Activated CD4-positive, alpha-beta memory T cell treated with anti-CD3 and anti-CD28 coated beads, Interleukin-2, amount 10 ng/mL, durations not matched to agents 7 days and 5 days (primary cell): Measurements from ENCODE around the gene STAT4. TPM values are rescaled to one million over a fixed set of nuclear protein-coding genes. Genes with fewer than 3 reads are reported as not detected.

Experiments
- CTCF ChIA-PET: fragments of 350-600 bp; sonication (Branson Sonifier 250); formaldehyde crosslinking; loops from one replicate; lab custom pipeline; 2021; ENCODE audit warnings: antibody characterized with exemption, inconsistent platforms; lab: Charles Lee
- POLR2A ChIA-PET: fragments of 350-600 bp; sonication (Branson Sonifier 250); formaldehyde crosslinking; loops from one replicate; lab custom pipeline; 2021; ENCODE audit warnings: antibody characterized with exemption; lab: Charles Lee
- DNase-seq: peaks from one replicate; pipeline ENCODE4 v3.0.0-alpha.2; 2020
- H3K27ac Mint-ChIP-seq: one replicate; pipeline ENCODE4 v1.8.0; 2021; ENCODE audit warnings: mild to moderate bottlenecking, mixed read lengths
- H3K27me3 Mint-ChIP-seq: one replicate; pipeline ENCODE4 v1.8.0; 2021; ENCODE audit warnings: mixed read lengths
- H3K36me3 Mint-ChIP-seq: one replicate; pipeline ENCODE4 v1.8.0; 2021; ENCODE audit warnings: low read depth, mixed read lengths
- H3K4me1 Mint-ChIP-seq: one replicate; pipeline ENCODE4 v1.8.0; 2021; ENCODE audit warnings: mixed read lengths
- H3K4me3 Mint-ChIP-seq: one replicate; pipeline ENCODE4 v1.8.0; 2021; ENCODE audit warnings: mild to moderate bottlenecking, mixed read lengths
- H3K9me3 Mint-ChIP-seq: one replicate; pipeline ENCODE4 v1.8.0; 2021; ENCODE audit warnings: mixed read lengths
- total RNA-seq, 2 experiments: library from RNA; stranded (reverse); gene quantifications; one replicate each; pipeline ENCODE4 v1.2.3, GENCODE V29; 2021

The STAT4 gene
- total RNA-seq, result 100 to 1,000 TPM; 122 to 124 TPM

GRCh38 chr2:191150600-191151330 lies at the start of gene STAT4:
Gene STAT4 (minus strand): TSS chr2:191150994. CDS start chr2:191148203, 2,791 bp downstream.
- ChIA-PET POLR2A (interaction anchor here (0.6 to 5.6 kb wide), 27 partner anchors 12 to 526 kb away, joined by 3 to 165 read pairs (median 6); partner anchors contain the start of genes GLS, NABP1 and STAT1), CTCF (interaction anchor here (0.7 to 16.9 kb wide), 11 partner anchors 12 to 114 kb away, joined by 3 to 512 read pairs (median 4); no protein-coding TSS in a partner anchor)
- Mint-ChIP-seq H3K9me3 (no peaks in the 10 kb centered on the region), H3K27me3 (no peaks in the 10 kb centered on the region), H3K4me3 (peak within 1 kb of the TSS; percentile 94), H3K4me1 (peaks cover 75% of the 10 kb centered on the region), H3K36me3 (peaks cover 35% of the 10 kb centered on the region), H3K27ac (peak within 1 kb of the TSS; percentile 97)
- peak; percentile 84 for DNase-seq

GRCh38 chr2:191199929-191200512 lies 49.2 kb upstream of the STAT4 start:
- no peak for DNase-seq
- Mint-ChIP-seq H3K27ac (no peak overlapping the region), H3K27me3 (no peaks in the 10 kb centered on the region), H3K4me3 (no peak overlapping the region), H3K36me3 (peaks cover 19% of the 10 kb centered on the region), H3K4me1 (peaks cover 35% of the 10 kb centered on the region), H3K9me3 (peaks cover 2% of the 10 kb centered on the region)
- POLR2A ChIA-PET, result no interaction called here
- CTCF ChIA-PET, result no interaction called here

- Mint-ChIP-seq H3K27me3 (no peaks in the 10 kb centered on the region), H3K4me1 (peaks cover 41% of the 10 kb centered on the region), H3K9me3 (peaks cover 2% of the 10 kb centered on the region), H3K36me3 (peaks cover 21% of the 10 kb centered on the region), H3K4me3 (no peak overlapping the region), H3K27ac (no peak overlapping the region)
- CTCF ChIA-PET, result no interaction called here
- POLR2A ChIA-PET, result no interaction called here
- no peak for DNase-seq
Measured at GRCh38 chr2:191198271-191198670, 47.5 kb upstream of the STAT4 start.

GRCh38 chr2:191197096-191197495 lies 46.3 kb upstream of the STAT4 start:
- no peaks in the 10 kb centered on the region for H3K27me3 Mint-ChIP-seq
- peaks cover 36% of the 10 kb centered on the region for H3K4me1 Mint-ChIP-seq
- peaks cover 4% of the 10 kb centered on the region for H3K9me3 Mint-ChIP-seq
- no peak overlapping the region for H3K27ac Mint-ChIP-seq
- ChIA-PET CTCF (interaction anchor here (0.8 kb wide), 1 partner anchor 31 kb away, joined by 3 read pairs; no protein-coding TSS in a partner anchor), POLR2A (no interaction called here)
- no peak for DNase-seq
- H3K4me3 Mint-ChIP-seq, result no peak overlapping the region
- peaks cover 28% of the 10 kb centered on the region for H3K36me3 Mint-ChIP-seq

- no peak overlapping the region for H3K4me3 Mint-ChIP-seq
- H3K9me3 Mint-ChIP-seq, result peaks cover 20% of the 10 kb centered on the region
- no peak for DNase-seq
- no peaks in the 10 kb centered on the region for H3K27me3 Mint-ChIP-seq
- H3K27ac Mint-ChIP-seq, result peak overlapping the region; percentile 88
- ChIA-PET CTCF (interaction anchor here (1.4 to 1.8 kb wide), 4 partner anchors 10 to 143 kb away, joined by 3 to 7 read pairs (median 4); no protein-coding TSS in a partner anchor), POLR2A (interaction anchor here (1.2 to 1.5 kb wide), 2 partner anchors 11 to 45 kb away, joined by 3 to 16 read pairs; partner anchors contain the start of gene STAT4)
- peaks cover 35% of the 10 kb centered on the region for H3K36me3 Mint-ChIP-seq
- peaks cover 30% of the 10 kb centered on the region for H3K4me1 Mint-ChIP-seq
Measured at GRCh38 chr2:191195021-191195420, 44.2 kb upstream of the STAT4 start.

GRCh38 chr2:191190861-191191552 lies 40.2 kb upstream of the STAT4 start:
- Mint-ChIP-seq H3K27me3 (no peaks in the 10 kb centered on the region), H3K27ac (no peak overlapping the region), H3K4me1 (peaks cover 50% of the 10 kb centered on the region), H3K9me3 (peaks cover 21% of the 10 kb centered on the region), H3K4me3 (no peak overlapping the region), H3K36me3 (peaks cover 34% of the 10 kb centered on the region)
- no peak for DNase-seq
- ChIA-PET CTCF (no interaction called here), POLR2A (interaction anchor here (3.3 kb wide), 1 partner anchor 15 kb away, joined by 11 read pairs; no protein-coding TSS in a partner anchor)

- no peaks in the 10 kb centered on the region for H3K27me3 Mint-ChIP-seq
- POLR2A ChIA-PET, result interaction anchor here (3.3 kb wide), 1 partner anchor 15 kb away, joined by 11 read pairs; no protein-coding TSS in a partner anchor
- no peak for DNase-seq
- H3K27ac Mint-ChIP-seq, result no peak overlapping the region
- peaks cover 34% of the 10 kb centered on the region for H3K36me3 Mint-ChIP-seq
- H3K4me1 Mint-ChIP-seq, result peaks cover 50% of the 10 kb centered on the region
- peaks cover 21% of the 10 kb centered on the region for H3K9me3 Mint-ChIP-seq
- CTCF ChIA-PET, result no interaction called here
- no peak overlapping the region for H3K4me3 Mint-ChIP-seq
Measured at GRCh38 chr2:191190435-191190834, 39.6 kb upstream of the STAT4 start.

- Mint-ChIP-seq H3K4me1 (peaks cover 40% of the 10 kb centered on the region), H3K9me3 (peaks cover 21% of the 10 kb centered on the region), H3K27me3 (no peaks in the 10 kb centered on the region), H3K27ac (no peak overlapping the region), H3K36me3 (peaks cover 28% of the 10 kb centered on the region), H3K4me3 (peak overlapping the region; percentile 38)
- POLR2A ChIA-PET, result interaction anchor here (3.3 kb wide), 1 partner anchor 17 kb away, joined by 11 read pairs; no protein-coding TSS in a partner anchor
- CTCF ChIA-PET, result interaction anchor here (1.2 kb wide), 1 partner anchor 136 kb away, joined by 4 read pairs; no protein-coding TSS in a partner anchor
- no peak for DNase-seq
Measured at GRCh38 chr2:191189112-191189635, 38.4 kb upstream of the STAT4 start.

- H3K36me3 Mint-ChIP-seq, result peaks cover 28% of the 10 kb centered on the region
- H3K4me1 Mint-ChIP-seq, result peaks cover 34% of the 10 kb centered on the region
- CTCF ChIA-PET, result interaction anchor here (1.2 kb wide), 1 partner anchor 136 kb away, joined by 4 read pairs; no protein-coding TSS in a partner anchor
- DNase-seq, result no peak
- POLR2A ChIA-PET, result no interaction called here
- H3K4me3 Mint-ChIP-seq, result peak overlapping the region; percentile 38
- no peaks in the 10 kb centered on the region for H3K27me3 Mint-ChIP-seq
- H3K27ac Mint-ChIP-seq, result no peak overlapping the region
- H3K9me3 Mint-ChIP-seq, result peaks cover 21% of the 10 kb centered on the region
Measured at GRCh38 chr2:191188550-191189093, 37.8 kb upstream of the STAT4 start.

- peaks cover 19% of the 10 kb centered on the region for H3K9me3 Mint-ChIP-seq
- ChIA-PET CTCF (no interaction called here), POLR2A (no interaction called here)
- no peaks in the 10 kb centered on the region for H3K27me3 Mint-ChIP-seq
- peaks cover 24% of the 10 kb centered on the region for H3K4me1 Mint-ChIP-seq
- H3K4me3 Mint-ChIP-seq, result no peak overlapping the region
- H3K36me3 Mint-ChIP-seq, result peaks cover 23% of the 10 kb centered on the region
- no peak for DNase-seq
- no peak overlapping the region for H3K27ac Mint-ChIP-seq
Measured at GRCh38 chr2:191187105-191187829, 36.5 kb upstream of the STAT4 start.

- peaks cover 15% of the 10 kb centered on the region for H3K4me1 Mint-ChIP-seq
- ChIA-PET POLR2A (no interaction called here), CTCF (no interaction called here)
- peaks cover 3% of the 10 kb centered on the region for H3K9me3 Mint-ChIP-seq
- H3K27me3 Mint-ChIP-seq, result no peaks in the 10 kb centered on the region
- H3K36me3 Mint-ChIP-seq, result peaks cover 5% of the 10 kb centered on the region
- no peak overlapping the region for H3K27ac Mint-ChIP-seq
- DNase-seq, result no peak
- H3K4me3 Mint-ChIP-seq, result no peak overlapping the region
Measured at GRCh38 chr2:191184457-191184856, 33.7 kb upstream of the STAT4 start.

- H3K9me3 Mint-ChIP-seq, result peaks cover 3% of the 10 kb centered on the region
- H3K27me3 Mint-ChIP-seq, result no peaks in the 10 kb centered on the region
- ChIA-PET CTCF (interaction anchor here (0.6 kb wide), 1 partner anchor 330 kb away, joined by 7 read pairs; no protein-coding TSS in a partner anchor), POLR2A (no interaction called here)
- no peak overlapping the region for H3K27ac Mint-ChIP-seq
- DNase-seq, result no peak
- H3K4me1 Mint-ChIP-seq, result peaks cover 6% of the 10 kb centered on the region
- H3K4me3 Mint-ChIP-seq, result no peak overlapping the region
- H3K36me3 Mint-ChIP-seq, result peaks cover 5% of the 10 kb centered on the region
Measured at GRCh38 chr2:191183516-191183915, 32.7 kb upstream of the STAT4 start.
